ENCODE measurements around the gene PLGRKT. TPM values are rescaled to one million over a fixed set of nuclear protein-coding genes. Genes with fewer than 3 reads are reported as not detected.

Gene PLGRKT
- total RNA-seq, 2 donors from 2014 or later, result 6.0 to 8.8 TPM

DNA sequence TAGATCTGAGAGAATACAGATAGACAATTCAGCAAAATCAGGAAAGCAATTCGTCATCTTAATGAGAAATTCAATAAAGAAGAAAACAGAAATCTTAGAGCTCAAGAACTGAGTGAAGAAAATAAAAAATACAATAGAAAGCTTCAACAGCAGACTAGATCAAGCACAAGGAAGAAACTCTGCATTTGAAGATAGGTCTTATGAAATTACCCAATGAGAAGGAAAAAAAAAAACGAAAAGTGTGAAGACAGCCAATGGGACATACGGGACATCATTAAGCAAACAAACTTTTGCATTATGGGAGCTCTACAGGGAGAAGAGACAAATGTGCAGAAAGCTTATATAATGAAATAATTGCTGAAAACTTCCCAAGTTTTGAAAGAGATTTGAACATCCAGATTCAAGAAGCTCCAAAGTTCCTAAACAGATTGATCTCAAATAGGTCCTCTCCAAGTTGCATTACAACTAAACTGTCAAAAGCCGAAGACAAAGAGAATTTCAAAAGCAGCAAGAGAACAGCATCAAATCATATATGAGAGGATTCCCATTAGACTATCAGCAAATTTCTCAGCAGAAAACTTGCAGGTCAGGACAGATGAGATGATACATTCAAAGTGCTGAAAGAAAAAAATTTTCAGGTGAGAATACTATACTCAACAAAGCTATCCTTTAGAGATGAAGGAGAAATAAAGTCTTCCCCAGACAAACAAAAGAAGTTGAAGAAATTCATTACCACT is 122.4 kb downstream of the PLGRKT start:
- TF ChIP-seq, protein P1, sequence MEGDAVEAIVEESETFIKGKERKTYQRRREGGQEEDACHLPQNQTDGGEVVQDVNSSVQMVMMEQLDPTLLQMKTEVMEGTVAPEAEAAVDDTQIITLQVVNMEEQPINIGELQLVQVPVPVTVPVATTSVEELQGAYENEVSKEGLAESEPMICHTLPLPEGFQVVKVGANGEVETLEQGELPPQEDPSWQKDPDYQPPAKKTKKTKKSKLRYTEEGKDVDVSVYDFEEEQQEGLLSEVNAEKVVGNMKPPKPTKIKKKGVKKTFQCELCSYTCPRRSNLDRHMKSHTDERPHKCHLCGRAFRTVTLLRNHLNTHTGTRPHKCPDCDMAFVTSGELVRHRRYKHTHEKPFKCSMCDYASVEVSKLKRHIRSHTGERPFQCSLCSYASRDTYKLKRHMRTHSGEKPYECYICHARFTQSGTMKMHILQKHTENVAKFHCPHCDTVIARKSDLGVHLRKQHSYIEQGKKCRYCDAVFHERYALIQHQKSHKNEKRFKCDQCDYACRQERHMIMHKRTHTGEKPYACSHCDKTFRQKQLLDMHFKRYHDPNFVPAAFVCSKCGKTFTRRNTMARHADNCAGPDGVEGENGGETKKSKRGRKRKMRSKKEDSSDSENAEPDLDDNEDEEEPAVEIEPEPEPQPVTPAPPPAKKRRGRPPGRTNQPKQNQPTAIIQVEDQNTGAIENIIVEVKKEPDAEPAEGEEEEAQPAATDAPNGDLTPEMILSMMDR (IDR thresholded peaks at IDR 0.05), result no peak
- no peak for DNase-seq (ENCODE audit: low spot score)
- no peaks in the 10 kb centered on the region for H3K36me3 ChIP-seq
- no peak overlapping the region for H3K4me3 ChIP-seq
- no peak overlapping the region for H3K27ac ChIP-seq
- H3K9me3 ChIP-seq, result peaks cover 13% of the 10 kb centered on the region
- H3K4me1 ChIP-seq (ENCODE audit: control insufficient read depth in 1 of 2, low read depth in 2 of 2), result no peaks in the 10 kb centered on the region
- H3K27me3 ChIP-seq (replicated peaks; ENCODE audit: insufficient read depth), result no peaks in the 10 kb centered on the region
- ATAC-seq (ENCODE audit: insufficient number of reproducible peaks, low FRiP score, low read depth), result no peak

DNA sequence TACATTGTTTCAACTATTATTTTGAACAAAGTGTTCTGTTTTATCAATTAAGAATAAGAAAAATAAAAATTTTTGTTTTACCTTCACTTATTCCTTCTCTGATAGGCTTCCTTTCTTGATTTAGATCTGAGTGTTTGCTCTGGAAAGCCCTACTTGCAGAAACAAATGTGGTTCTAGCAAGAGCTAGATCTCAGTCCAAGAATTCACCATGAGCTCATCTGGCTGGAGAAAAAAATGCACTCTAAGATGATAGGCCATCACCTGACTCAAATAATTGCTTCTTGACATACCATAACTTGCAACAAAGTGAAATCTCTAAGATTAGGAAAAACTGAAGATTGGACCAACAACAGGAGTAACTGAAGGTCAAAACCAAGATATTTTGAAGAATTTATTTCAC is 126.9 kb downstream of the PLGRKT start:
- H3K36me3 ChIP-seq, result no peaks in the 10 kb centered on the region
- ATAC-seq (ENCODE audit: insufficient number of reproducible peaks, low FRiP score, low read depth) (no peak), DNase-seq (ENCODE audit: low spot score) (no peak)
- H3K9me3 ChIP-seq, result peaks cover 12% of the 10 kb centered on the region
- H3K27me3 ChIP-seq (replicated peaks; ENCODE audit: insufficient read depth), result no peaks in the 10 kb centered on the region
- TF ChIP-seq, protein P1 (IDR thresholded peaks at IDR 0.05), result no peak
- H3K27ac ChIP-seq, result no peak overlapping the region
- H3K4me3 ChIP-seq, result no peak overlapping the region
- H3K4me1 ChIP-seq (ENCODE audit: control insufficient read depth in 1 of 2, low read depth in 2 of 2), result no peaks in the 10 kb centered on the region

Other genes with a start within 250 kb of the PLGRKT start
- not detected for gene INSL4, start 206.5 kb downstream of the PLGRKT start, total RNA-seq
- not detected for gene RLN2, start 133.2 kb downstream of the PLGRKT start, total RNA-seq
- gene RLN1, start 98.0 kb downstream of the PLGRKT start, total RNA-seq, result not detected
- 1 to 10 TPM; 2.2 to 7.3 TPM for gene CD274, start 12.6 kb upstream of the PLGRKT start, total RNA-seq
- 1 to 10 TPM; 1.1 to 4.5 TPM for gene PDCD1LG2, start 72.6 kb upstream of the PLGRKT start, total RNA-seq
- 10 to 100 TPM; 44.5 to 49.4 TPM for gene RIC1, start 191.2 kb upstream of the PLGRKT start, total RNA-seq